Hepatocyte (in vitro differentiated cells): Measurements from ENCODE around the gene RIPK4. TPM values are rescaled to one million over a fixed set of nuclear protein-coding genes. Genes with fewer than 3 reads are reported as not detected.
"Not testable (repeated sequence)": the region's sequence is repeated elsewhere in the genome, so short reads cannot be mapped to it uniquely, and the experiment has no call there.

ENCODE experiments used
- DNase-seq: peaks from one replicate; pipeline ENCODE4 v3.0.0-alpha.2; 2016; ENCODE audit warnings: low spot score
- H2AFZ ChIP-seq: fragments of 200-600 bp; sonication (generic); 2 replicates; pipeline ENCODE4 v1.6.0; 2016; ENCODE audit warnings: antibody characterized with exemption, mild to moderate bottlenecking
- H3K27ac ChIP-seq: fragments of 200-600 bp; sonication (generic); 2 replicates; pipeline ENCODE4 v1.5.1; 2016; ENCODE audit warnings: mild to moderate bottlenecking
- H3K27me3 ChIP-seq: fragments of 200-600 bp; sonication (generic); 2 replicates; pipeline ENCODE4 v1.6.1; 2016
- H3K36me3 ChIP-seq: fragments of 200-600 bp; sonication (generic); replicated peaks from 2 replicates; pipeline ENCODE4 v1.5.1; 2016; ENCODE audit warnings: low read depth; ENCODE audit not compliant: insufficient read depth
- H3K4me1 ChIP-seq: fragments of 200-600 bp; sonication (generic); 2 replicates; pipeline ENCODE4 v1.5.1; 2016; ENCODE audit warnings: mild to moderate bottlenecking, moderate library complexity; ENCODE audit not compliant: insufficient read depth
- H3K4me2 ChIP-seq: fragments of 200-600 bp; sonication (generic); 2 replicates; pipeline ENCODE4 v1.6.0; 2016
- H3K4me3 ChIP-seq: fragments of 200-600 bp; sonication (generic); 2 replicates; pipeline ENCODE4 v1.5.1; 2016; ENCODE audit warnings: mild to moderate bottlenecking
- H3K79me2 ChIP-seq: fragments of 200-600 bp; sonication (generic); 2 replicates; pipeline ENCODE4 v1.6.0; 2017; ENCODE audit warnings: mild to moderate bottlenecking
- H3K9me2 ChIP-seq: fragments of 200-600 bp; sonication (generic); replicated peaks from 2 replicates; pipeline ENCODE4 v1.6.0; 2017; ENCODE audit warnings: mild to moderate bottlenecking; ENCODE audit not compliant: insufficient read depth
- H3K9me3 ChIP-seq: fragments of 200-600 bp; sonication (generic); 2 replicates; pipeline ENCODE4 v1.5.1; 2016; ENCODE audit warnings: low read depth, mild to moderate bottlenecking
- H4K20me1 ChIP-seq: fragments of 200-600 bp; sonication (generic); 2 replicates; pipeline ENCODE4 v1.6.0; 2016; ENCODE audit warnings: mild to moderate bottlenecking; ENCODE audit not compliant: insufficient read depth, poor library complexity, severe bottlenecking
- CTCF ChIP-seq: fragments of 200-600 bp; sonication (generic); IDR thresholded peaks from 2 replicates; pipeline ENCODE4 v1.5.1; 2016; ENCODE audit warnings: antibody characterized with exemption, mild to moderate bottlenecking; ENCODE audit not compliant: poor library complexity
- EZH2 ChIP-seq: fragments of 200-600 bp; sonication (generic); IDR thresholded peaks from 2 replicates; pipeline ENCODE4 v1.6.1; 2016; ENCODE audit warnings: antibody characterized with exemption, mild to moderate bottlenecking, borderline replicate concordance
- EZH2phosphoT487 ChIP-seq: fragments of 200-600 bp; sonication (generic); IDR thresholded peaks from one replicate; pipeline ENCODE4 v1.6.1; 2018; ENCODE audit warnings: antibody characterized with exemption, mild to moderate bottlenecking, low read depth, moderate library complexity; ENCODE audit not compliant: unreplicated experiment, severe bottlenecking
- WGBS: methylation state at CpG from one replicate; pipeline ENCODE4 v1.1.6; 2016; ENCODE audit warnings: low lambda C conversion rate; ENCODE audit errors: missing lambda C conversion rate; 5-methylcytosine and 5-hydroxymethylcytosine counted together
- polyA plus RNA-seq: library from polyadenylated mRNA; unstranded; fragments of >200 nt; fragmentation: Nextera tagmentation; extraction: Ambion mirVana; gene quantifications from 2 replicates; pipeline ENCODE4 v1.2.1, GENCODE V29; 2016
- total RNA-seq: library from RNA; depleted of rRNA; stranded (reverse); fragments of >200 nt; gene quantifications from 2 replicates; pipeline ENCODE4 v1.2.3, GENCODE V29; 2014

Gene RIPK4
- total and polyA plus RNA-seq, 2 experiments from 2014 or later: 28.1 to 32.8 TPM

- Histone ChIP-seq H2AFZ (no peak overlapping the region), H3K9me2 (no peaks in the 10 kb centered on the region), H3K9me3 (no peaks in the 10 kb centered on the region), H3K4me3 (no peak overlapping the region), H4K20me1 (no peaks in the 10 kb centered on the region), H3K27ac (no peak overlapping the region), H3K36me3 (no peaks in the 10 kb centered on the region), H3K4me2 (no peak overlapping the region), H3K27me3 (no peaks in the 10 kb centered on the region), H3K4me1 (peaks cover 28% of the 10 kb centered on the region), H3K79me2 (no peaks in the 10 kb centered on the region)
- 96% methylated on average over 6 of the region's 6 CpGs for WGBS
- DNase-seq: no peak
- no peak for TF ChIP-seq EZH2phosphoT487
- no peak for TF ChIP-seq CTCF
- no peak for TF ChIP-seq EZH2
Measured at GRCh38 chr21:41719691-41720090, 47.2 kb downstream of the RIPK4 start.

GRCh38 chr21:41717573-41718330 lies 49.1 kb downstream of the RIPK4 start:
- no peak overlapping the region for H2AFZ ChIP-seq
- peaks cover 39% of the 10 kb centered on the region for H3K4me1 ChIP-seq
- WGBS: 93% methylated on average over 15 of the region's 15 CpGs

GRCh38 chr21:41716751-41717150 lies 50.1 kb downstream of the RIPK4 start:
- Histone ChIP-seq H3K9me3 (no peaks in the 10 kb centered on the region), H3K4me3 (no peak overlapping the region), H3K4me1 (peaks cover 49% of the 10 kb centered on the region), H4K20me1 (no peaks in the 10 kb centered on the region), H3K4me2 (no peak overlapping the region), H3K27me3 (no peaks in the 10 kb centered on the region), H3K36me3 (no peaks in the 10 kb centered on the region), H3K27ac (peak overlapping the region; percentile 92), H3K9me2 (no peaks in the 10 kb centered on the region), H2AFZ (no peak overlapping the region), H3K79me2 (no peaks in the 10 kb centered on the region)
- no peak for TF ChIP-seq EZH2
- WGBS: 71% methylated on average over 7 of the region's 7 CpGs
- no peak for DNase-seq

More at GRCh38 chr21:41717573-41718330, 49.1 kb downstream of the RIPK4 start:
- Histone ChIP-seq H3K27ac (peak overlapping the region; percentile 92), H3K4me3 (no peak overlapping the region), H3K36me3 (no peaks in the 10 kb centered on the region), H3K4me2 (no peak overlapping the region), H3K9me2 (no peaks in the 10 kb centered on the region), H3K27me3 (no peaks in the 10 kb centered on the region), H3K9me3 (no peaks in the 10 kb centered on the region), H3K79me2 (no peaks in the 10 kb centered on the region), H4K20me1 (no peaks in the 10 kb centered on the region)
- no peak for DNase-seq
- no peak for TF ChIP-seq EZH2phosphoT487
- no peak for TF ChIP-seq EZH2

- peaks cover 58% of the 10 kb centered on the region for H3K4me1 ChIP-seq
Measured at GRCh38 chr21:41715649-41716281, 51.1 kb downstream of the RIPK4 start.

GRCh38 chr21:41714299-41714865 lies 52.5 kb downstream of the RIPK4 start:
- H3K4me3 ChIP-seq, H3K9me3 ChIP-seq, H3K36me3 ChIP-seq, H3K79me2 ChIP-seq, H4K20me1 ChIP-seq, H2AFZ ChIP-seq, H3K9me2 ChIP-seq, DNase-seq, H3K27me3 ChIP-seq: not testable (repeated sequence)
- Histone ChIP-seq H3K4me2 (peak overlapping the region; percentile 67), H3K4me1 (peaks cover 58% of the 10 kb centered on the region), H3K27ac (peak overlapping the region; percentile 92)
- WGBS: 25% methylated on average over 13 of the region's 13 CpGs

More at GRCh38 chr21:41715649-41716281, 51.1 kb downstream of the RIPK4 start:
- Histone ChIP-seq H3K36me3 (no peaks in the 10 kb centered on the region), H3K4me3 (no peak overlapping the region), H3K9me3 (no peaks in the 10 kb centered on the region), H3K27ac (peak overlapping the region; percentile 92), H3K4me2 (peak overlapping the region; percentile 67), H3K79me2 (no peaks in the 10 kb centered on the region), H3K9me2 (no peaks in the 10 kb centered on the region), H2AFZ (no peak overlapping the region), H3K27me3 (no peaks in the 10 kb centered on the region), H4K20me1 (no peaks in the 10 kb centered on the region)
- 52% methylated on average over 8 of the region's 8 CpGs for WGBS
- TF ChIP-seq CTCF: no peak
- TF ChIP-seq EZH2phosphoT487: no peak
- TF ChIP-seq EZH2: no peak
- peak; percentile 93 for DNase-seq
